ENCODE data around the gene CSRNP3.

- TF ChIP-seq EP300 (IDR thresholded peaks at IDR 0.05) (no peak), CTCF (IDR thresholded peaks at IDR 0.05) (no peak)
Measured at GRCh38 chr2:165450156-165450555, 19.3 kb upstream of the CSRNP3 start.

Data from tibial nerve (tissue), 4 donors.